HG03575 (cell line): ENCODE measurements around the gene SLC22A31.

Experiments
- ATAC-seq: cut with Tn5 transposase; IDR thresholded peaks from one replicate; pipeline ENCODE4 v1.9.1; 2021; ENCODE audit not compliant: unreplicated experiment, insufficient number of reproducible peaks, low FRiP score; ENCODE audit errors: extremely low read depth

Gene SLC22A31

DNA sequence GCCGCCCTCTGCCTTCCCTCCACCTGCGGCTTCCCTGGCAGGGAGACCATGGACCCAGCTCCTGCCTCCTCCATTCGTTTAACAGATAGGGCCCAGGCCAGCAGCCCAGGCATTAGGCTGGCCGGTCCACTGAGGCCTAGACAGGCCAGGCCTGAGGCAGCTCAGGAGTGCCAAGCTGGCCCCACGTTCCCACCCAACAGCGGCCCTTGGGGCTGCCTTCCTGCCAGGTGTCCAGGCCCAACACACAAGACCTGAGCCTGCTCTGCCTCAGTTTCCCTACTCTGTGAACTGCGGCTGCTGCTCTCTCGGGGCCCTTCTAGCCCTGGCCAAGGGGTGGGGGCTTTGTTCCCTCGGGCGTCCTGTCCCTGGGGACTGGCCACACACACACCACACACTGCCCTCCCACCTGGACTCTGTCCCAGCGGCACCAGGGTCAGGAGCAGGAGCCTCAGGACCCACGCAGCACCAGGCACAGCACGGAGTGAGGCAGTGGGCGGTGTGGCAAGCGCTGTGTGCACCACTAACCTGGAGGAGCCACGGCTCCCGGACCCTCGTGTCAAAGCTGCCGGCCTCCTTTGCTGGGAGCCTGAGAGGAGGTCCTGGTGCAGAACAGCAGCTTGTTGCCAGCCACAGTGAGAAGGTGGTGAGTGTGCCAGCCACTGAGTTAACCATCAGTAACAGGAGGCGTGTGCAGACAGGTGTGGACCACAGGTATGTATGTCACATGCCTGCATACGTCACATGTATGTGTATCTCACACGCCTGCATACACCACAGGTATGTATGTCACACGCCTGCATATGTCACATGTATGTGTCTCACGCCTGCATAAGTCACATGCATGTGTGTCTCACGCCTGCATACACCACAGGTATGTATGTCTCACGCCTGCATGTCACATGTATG, 43.3 kb downstream of the SLC22A31 start:
- no peak for ATAC-seq

DNA sequence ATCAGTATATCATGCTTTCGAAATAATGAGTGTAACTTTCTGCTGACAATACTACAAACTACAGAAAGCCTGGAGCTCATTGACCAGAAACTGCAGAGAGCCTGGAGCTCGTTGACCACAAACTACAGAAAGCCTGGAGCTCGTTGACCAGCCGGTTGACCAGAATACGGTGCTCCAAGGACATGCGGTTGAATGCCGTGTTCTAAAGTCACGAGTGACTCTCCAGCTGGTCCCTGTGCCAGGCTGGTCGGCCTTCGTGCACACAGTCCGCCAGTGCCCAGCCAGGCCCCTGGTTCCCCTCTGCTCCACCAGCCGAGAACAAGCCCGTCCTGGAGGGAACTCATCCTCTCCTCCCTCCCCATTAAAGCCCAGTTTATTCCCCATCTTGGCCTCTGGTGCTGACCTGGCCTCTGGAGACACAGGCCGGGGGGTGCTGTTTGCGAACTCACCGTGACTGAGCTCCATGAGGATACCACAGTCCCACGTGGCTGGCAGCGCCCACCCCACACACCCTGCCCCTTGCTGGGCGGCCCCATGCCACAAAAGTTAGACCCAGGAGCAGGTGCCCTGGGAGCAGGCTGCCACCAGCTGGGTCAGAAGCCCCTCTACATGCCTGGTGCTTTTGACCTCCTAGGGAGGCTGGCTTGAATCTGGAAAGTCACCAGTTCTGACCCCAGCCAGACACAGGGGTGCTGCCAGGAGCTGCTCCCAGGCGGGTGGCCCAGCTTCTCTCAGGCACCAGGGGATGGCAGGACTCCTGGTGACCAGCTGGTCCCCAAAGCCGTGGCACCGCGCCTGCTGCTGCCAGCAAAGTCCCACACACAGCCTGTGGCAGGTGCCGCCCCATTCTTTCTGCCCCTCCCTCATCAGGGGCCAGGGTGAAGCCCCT, 44.2 kb downstream of the SLC22A31 start:
- ATAC-seq = no peak

DNA sequence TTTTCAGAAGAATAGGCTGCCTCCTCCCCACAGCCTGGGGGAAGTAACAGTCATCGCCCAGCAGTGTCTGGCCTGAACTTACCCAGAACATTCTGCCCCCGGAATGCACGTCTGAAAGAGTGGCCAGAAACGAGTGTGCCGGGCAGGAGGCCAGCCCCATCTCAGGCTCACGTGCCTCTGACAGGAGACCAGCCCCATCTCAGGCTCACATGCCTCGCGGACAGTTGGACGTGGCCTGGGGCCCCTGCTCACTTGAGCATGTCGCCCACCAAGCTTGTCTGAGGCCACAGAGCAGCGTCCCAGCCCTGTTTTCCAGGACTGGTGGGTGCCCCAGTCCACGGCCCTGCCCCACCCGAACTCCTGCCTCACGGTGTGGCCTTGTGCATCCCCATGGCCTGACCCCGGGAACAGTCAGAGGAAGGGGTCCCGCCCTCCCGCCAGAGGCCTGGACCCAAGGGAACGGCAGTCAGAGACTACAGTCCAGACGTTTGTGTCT, 45.1 kb downstream of the SLC22A31 start:
- no peak for ATAC-seq

GRCh38 chr16:89154390-89155183, 45.8 kb downstream of the SLC22A31 start:
- no peak for ATAC-seq

DNA sequence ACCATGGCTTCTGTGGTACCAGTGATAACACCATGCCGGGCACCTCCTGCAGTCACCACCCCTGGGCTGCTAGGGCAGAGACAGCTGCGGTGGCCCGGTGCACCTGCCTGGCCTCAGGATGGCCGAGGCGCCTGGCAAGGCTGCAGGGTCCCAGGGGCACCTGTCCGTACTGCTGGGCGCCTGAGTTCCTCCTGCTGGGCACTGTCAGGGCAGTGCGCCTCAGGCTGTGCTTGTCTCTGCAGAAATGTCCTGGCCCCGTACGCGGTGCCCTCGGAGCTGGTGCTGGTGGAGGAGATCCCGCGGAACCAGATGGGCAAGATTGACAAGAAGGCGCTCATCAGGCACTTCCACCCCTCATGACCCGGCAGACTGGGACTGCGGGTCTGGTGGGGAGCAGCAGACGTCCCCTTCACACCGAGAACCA, 46.5 kb downstream of the SLC22A31 start:
- ATAC-seq = no peak

- no peak for ATAC-seq
Observed at GRCh38 chr16:89152831-89153700, 47.3 kb downstream of the SLC22A31 start.

GRCh38 chr16:89150981-89151380, 49.4 kb downstream of the SLC22A31 start:
- no peak for ATAC-seq

GRCh38 chr16:89150090-89150835, 50.1 kb downstream of the SLC22A31 start:
- ATAC-seq = no peak

DNA sequence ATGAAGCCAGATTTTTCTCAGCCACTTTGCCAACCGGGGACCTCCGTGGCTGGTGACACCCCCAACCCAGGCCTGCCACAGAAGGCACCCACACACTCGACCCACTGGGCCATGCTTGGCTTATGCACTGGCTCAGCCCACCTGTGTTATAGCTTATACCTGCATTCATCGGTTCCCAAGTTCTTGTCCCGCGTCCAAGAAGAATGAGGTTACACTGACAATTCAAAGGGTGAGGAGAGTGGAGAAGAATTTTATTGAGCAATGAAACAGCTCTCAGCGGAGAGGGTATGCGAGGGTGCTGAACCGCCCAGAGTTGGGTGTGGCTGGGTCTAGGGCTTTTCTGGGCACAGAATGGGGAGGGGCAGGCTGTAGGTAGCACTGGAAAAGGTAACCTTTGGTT, 51.0 kb downstream of the SLC22A31 start:
- ATAC-seq = no peak

GRCh38 chr16:89147085-89147817, 53.1 kb downstream of the SLC22A31 start:
- ATAC-seq = no peak

GRCh38 chr16:89146211-89147005, 53.9 kb downstream of the SLC22A31 start:
- no peak for ATAC-seq
